Spleen (tissue), 7 donors: ENCODE measurements around the gene CRACDL.

ENCODE experiments used
- POLR2A ChIP-seq, 3 donors: fragments of 450-650 bp; IDR thresholded peaks; one replicate each; pipeline ENCODE4 v1.5.1; 2017; ENCODE audit warnings: antibody characterized with exemption in 3 of 3, mild to moderate bottlenecking in 1 of 3
- POLR2AphosphoS5 ChIP-seq, 3 donors: sonication (generic); formaldehyde crosslinking; IDR thresholded peaks; one replicate each; pipeline ENCODE4 v1.5.1; 2017; ENCODE audit warnings: antibody characterized with exemption in 3 of 3
- TF ChIP-seq, protein P1 (sequence below), 11 experiments: fragments of 200-600 bp in 7 of 11; fragments of 450-650 bp in 4 of 11; sonication (generic) in 4 of 11; IDR thresholded peaks in 8 of 11; conservative IDR thresholded peaks in 3 of 11; 1 replicate in 7 of 11; 2 replicates in 4 of 11; pipeline versions ENCODE4 v1.4.0 to v1.8.0; 2016 to 2021; ENCODE audit warnings: antibody characterized with exemption in 11 of 11, inconsistent platforms in 4 of 11, mild to moderate bottlenecking in 1 of 11
- donor health status: DM: no; HTN: no; CAD: no; lungs with moderate emphysema.
- donor health status: DM: no; HTN: no; CAD: no.
- donor health status: DM: no; HTN: no; CAD: no.

DNA sequence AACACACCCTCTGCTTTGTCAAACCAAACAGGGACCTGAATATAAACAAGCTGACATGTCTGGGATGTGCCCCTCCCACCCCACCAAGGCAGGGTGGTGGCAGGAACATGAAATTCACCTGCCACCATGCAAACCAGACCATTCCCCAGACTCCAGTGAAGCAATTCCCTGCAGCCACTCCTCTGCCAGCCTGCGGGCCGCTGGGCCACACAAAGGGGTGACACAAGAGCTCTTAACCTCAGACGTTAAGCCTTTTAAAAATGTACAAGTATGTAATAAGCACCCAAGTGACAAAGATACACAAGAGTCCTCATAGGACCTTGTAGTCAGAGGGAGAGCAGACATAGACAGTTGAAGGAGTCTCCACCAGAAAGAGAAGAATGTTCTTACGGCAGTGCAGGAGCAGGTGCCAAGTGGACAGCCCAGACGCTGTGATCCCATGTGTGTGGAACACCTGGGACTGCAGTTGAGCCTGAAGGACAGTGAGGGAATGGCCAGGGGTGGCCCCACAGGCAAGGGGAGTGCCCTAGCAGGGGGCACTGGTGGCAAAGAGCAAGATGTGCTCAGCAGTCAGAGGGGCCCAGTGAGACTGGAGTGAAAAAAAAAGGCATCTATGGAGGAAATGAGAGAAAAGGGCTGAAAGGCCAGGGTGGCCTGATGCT is 36.9 kb downstream of the CRACDL start:
- TF ChIP-seq, protein P1, sequence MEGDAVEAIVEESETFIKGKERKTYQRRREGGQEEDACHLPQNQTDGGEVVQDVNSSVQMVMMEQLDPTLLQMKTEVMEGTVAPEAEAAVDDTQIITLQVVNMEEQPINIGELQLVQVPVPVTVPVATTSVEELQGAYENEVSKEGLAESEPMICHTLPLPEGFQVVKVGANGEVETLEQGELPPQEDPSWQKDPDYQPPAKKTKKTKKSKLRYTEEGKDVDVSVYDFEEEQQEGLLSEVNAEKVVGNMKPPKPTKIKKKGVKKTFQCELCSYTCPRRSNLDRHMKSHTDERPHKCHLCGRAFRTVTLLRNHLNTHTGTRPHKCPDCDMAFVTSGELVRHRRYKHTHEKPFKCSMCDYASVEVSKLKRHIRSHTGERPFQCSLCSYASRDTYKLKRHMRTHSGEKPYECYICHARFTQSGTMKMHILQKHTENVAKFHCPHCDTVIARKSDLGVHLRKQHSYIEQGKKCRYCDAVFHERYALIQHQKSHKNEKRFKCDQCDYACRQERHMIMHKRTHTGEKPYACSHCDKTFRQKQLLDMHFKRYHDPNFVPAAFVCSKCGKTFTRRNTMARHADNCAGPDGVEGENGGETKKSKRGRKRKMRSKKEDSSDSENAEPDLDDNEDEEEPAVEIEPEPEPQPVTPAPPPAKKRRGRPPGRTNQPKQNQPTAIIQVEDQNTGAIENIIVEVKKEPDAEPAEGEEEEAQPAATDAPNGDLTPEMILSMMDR (IDR thresholded peaks at IDR 0.05 in 8 of 11, conservative IDR thresholded peaks at IDR 0.05 in 3 of 11), result no peak
- TF ChIP-seq POLR2A (IDR thresholded peaks at IDR 0.05) (no peak), POLR2AphosphoS5 (IDR thresholded peaks at IDR 0.05) (no peak)
